ENCODE measurements around the gene WASL.
A peak's percentile ranks its signal among the peaks of the same experiment; 100 is the strongest.
"Not testable (repeated sequence)": the region's sequence is repeated elsewhere in the genome, so short reads cannot be mapped to it uniquely, and the experiment has no call there.

The WASL gene

GRCh38 chr7:123769371-123769770 is 20.6 kb upstream of the WASL start:
- no peak for DNase-seq (ENCODE audit: low read depth in 3 of 3)

GRCh38 chr7:123768493-123768892 is 19.7 kb upstream of the WASL start:
- no peak for DNase-seq (ENCODE audit: low read depth in 3 of 3)

- DNase-seq (ENCODE audit: low read depth in 3 of 3): no peak
Observed at GRCh38 chr7:123763191-123763661, 14.4 kb upstream of the WASL start.

GRCh38 chr7:123761729-123762128 is 12.9 kb upstream of the WASL start:
- DNase-seq (ENCODE audit: low read depth in 3 of 3): no peak

GRCh38 chr7:123757095-123757494 is 8.3 kb upstream of the WASL start:
- DNase-seq (ENCODE audit: low read depth in 3 of 3): no peak

GRCh38 chr7:123755338-123755737 is 6.5 kb upstream of the WASL start:
- no peak for DNase-seq (ENCODE audit: low read depth in 3 of 3)

- no peak for DNase-seq (ENCODE audit: low read depth in 3 of 3)
Observed at GRCh38 chr7:123754271-123754871, 5.6 kb upstream of the WASL start.

- DNase-seq (ENCODE audit: low read depth in 3 of 3): no peak
Observed at GRCh38 chr7:123752534-123752933, 3.7 kb upstream of the WASL start.

GRCh38 chr7:123751821-123752220 is 3.0 kb upstream of the WASL start:
- no peak for DNase-seq (ENCODE audit: low read depth in 3 of 3)

- no peak for DNase-seq (ENCODE audit: low read depth in 3 of 3)
Observed at GRCh38 chr7:123750389-123751230, 1.8 kb upstream of the WASL start.

- DNase-seq (ENCODE audit: low read depth in 3 of 3): peak in 2 of 3 experiments; percentile 10 to 31
Observed at GRCh38 chr7:123749537-123749857, 694 bp upstream of the WASL start.

GRCh38 chr7:123748171-123748733 is 551 bp downstream of the WASL start:
- DNase-seq (ENCODE audit: low read depth in 3 of 3): peak in 1 of 3 experiments; percentile 1

- peak in 2 of 3 experiments; percentile 3 to 26 for DNase-seq (ENCODE audit: low read depth in 3 of 3)
Observed at GRCh38 chr7:123747620-123748141, 1.1 kb downstream of the WASL start.

GRCh38 chr7:123746931-123747488 is 1.8 kb downstream of the WASL start:
- DNase-seq (ENCODE audit: low read depth in 3 of 3): no peak

- no peak for DNase-seq (ENCODE audit: low read depth in 3 of 3)
Observed at GRCh38 chr7:123746055-123746454, 2.7 kb downstream of the WASL start.

GRCh38 chr7:123745437-123745836 is 3.4 kb downstream of the WASL start:
- no peak for DNase-seq (ENCODE audit: low read depth in 3 of 3)

- DNase-seq (ENCODE audit: low read depth in 3 of 3): no peak
Observed at GRCh38 chr7:123744416-123744815, 4.4 kb downstream of the WASL start.

GRCh38 chr7:123741940-123742339 is 6.9 kb downstream of the WASL start:
- DNase-seq (ENCODE audit: low read depth in 3 of 3): no peak

- DNase-seq (ENCODE audit: low read depth in 3 of 3): no peak
Observed at GRCh38 chr7:123738808-123739207, 10.0 kb downstream of the WASL start.

- DNase-seq (ENCODE audit: low read depth in 3 of 3): no peak
Observed at GRCh38 chr7:123738356-123738755, 10.4 kb downstream of the WASL start.

- not testable (repeated sequence) for DNase-seq (ENCODE audit: low read depth in 3 of 3)
Observed at GRCh38 chr7:123737168-123737674, 11.6 kb downstream of the WASL start.

GRCh38 chr7:123735539-123735938 is 13.3 kb downstream of the WASL start:
- no peak for DNase-seq (ENCODE audit: low read depth in 3 of 3)
